Measurements from ENCODE around the gene STPG4.

STPG4 gene

DNA sequence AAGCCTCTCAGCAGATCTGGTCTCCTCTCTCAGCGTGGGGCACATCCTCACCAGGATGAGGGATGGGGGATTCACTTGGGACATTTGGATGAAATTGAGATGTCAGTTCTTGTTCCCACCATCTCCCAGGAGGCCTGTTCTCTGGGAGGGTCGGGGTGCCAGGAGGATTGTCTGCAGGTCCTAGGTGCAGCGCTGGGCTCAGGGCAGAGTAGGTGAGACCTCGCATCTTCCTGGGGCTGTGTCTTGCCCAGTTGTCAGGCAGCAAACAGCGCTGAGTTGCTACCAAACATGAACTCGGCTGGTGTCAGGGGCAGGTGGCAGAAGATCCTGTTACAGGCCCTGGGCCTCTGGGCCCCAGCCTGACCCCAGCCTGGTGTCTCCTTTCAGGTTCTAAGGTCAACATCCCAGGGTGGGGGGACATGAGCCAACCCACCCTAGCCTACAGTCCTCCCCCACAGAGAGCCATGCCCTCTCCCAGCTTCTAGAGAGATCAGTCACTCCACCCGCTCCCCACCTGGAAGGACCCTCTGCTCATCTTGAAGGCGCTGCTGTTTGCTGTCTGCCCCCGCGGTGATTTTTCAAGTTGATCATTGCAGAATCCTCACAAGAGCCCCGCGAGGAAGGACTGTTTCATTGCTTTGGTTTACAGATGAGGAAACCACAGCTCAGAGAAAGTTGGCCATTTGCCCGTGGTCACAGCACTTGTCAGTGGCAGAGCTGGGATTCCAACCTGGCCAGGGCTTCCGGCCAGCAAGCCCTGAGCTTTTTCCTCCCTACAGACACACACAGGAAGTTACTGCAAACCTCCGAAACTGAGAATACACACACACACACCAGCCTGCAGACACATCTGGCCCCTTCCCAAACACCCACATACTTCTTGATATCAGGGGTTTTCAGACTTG lies 83.9 kb downstream of the STPG4 start:
- DNase-seq (ENCODE audit: low spot score): peak; percentile 36

DNA sequence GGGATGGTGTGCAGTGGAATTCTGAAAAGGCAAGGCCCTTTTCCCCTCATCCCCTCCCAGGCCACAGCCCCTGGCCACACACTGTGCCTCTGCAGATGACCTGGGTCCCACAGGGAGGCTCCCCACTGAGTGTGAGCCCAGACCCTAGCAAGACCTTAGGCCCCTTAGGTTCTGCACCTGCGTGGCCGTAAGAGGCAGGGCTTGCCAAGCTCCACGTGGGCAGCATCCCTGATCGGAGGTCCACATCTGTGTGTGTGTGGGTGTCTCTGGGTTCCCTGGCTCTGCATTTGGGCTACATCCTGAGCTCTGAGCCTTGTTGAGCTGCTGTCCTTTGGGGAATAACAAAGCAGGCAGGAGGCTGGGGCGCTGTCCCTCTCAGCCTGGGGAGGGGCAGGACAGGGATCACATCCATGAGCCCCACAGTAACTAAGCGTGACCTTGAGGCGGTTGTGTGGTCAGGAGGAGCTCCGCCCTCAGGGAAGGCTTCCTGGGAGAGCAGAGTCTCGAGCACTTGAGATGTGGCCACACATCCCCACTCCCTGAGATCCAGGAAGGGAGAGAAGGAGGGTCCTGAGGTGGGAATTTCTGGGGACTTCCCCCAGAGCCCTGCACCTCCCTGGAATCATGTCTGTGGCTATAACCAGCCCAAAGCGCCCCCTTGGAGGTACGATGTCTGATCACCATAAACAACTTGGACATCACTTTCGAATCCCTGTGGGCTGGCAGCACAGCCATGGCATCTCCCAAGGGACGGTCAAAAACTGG lies 84.8 kb downstream of the STPG4 start:
- DNase-seq (ENCODE audit: low spot score): no peak

- DNase-seq (ENCODE audit: low spot score): no peak
Measured at GRCh38 chr2:47069628-47070154, 85.4 kb downstream of the STPG4 start.

GRCh38 chr2:47068981-47069627 lies 86.0 kb downstream of the STPG4 start:
- no peak for DNase-seq (ENCODE audit: low spot score)

- no peak for DNase-seq (ENCODE audit: low spot score)
Measured at GRCh38 chr2:47067788-47068407, 87.2 kb downstream of the STPG4 start.

GRCh38 chr2:47065771-47066380 lies 89.2 kb downstream of the STPG4 start:
- DNase-seq (ENCODE audit: low spot score): no peak

- DNase-seq (ENCODE audit: low spot score): no peak
Measured at GRCh38 chr2:47065343-47065742, 89.8 kb downstream of the STPG4 start.

DNA sequence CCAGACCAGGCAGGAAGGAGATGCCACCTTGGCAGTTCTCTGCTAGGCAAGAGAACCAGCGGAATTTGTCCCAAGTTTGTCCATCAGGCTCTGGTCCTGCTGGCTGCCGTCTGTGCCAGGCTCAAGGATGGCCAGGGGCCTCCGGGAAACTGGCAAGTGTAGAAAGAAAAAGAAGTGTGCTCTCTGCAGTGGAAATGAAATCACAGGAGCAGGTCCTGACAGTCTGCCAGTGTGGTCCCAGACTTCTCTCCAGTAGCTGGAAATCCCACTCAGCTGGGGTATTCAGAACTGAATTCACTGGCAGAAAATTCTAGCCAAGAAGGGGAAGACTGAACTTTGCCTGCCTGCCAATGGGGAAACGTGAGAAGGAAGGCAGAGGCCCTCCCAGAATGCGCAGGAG lies 91.0 kb downstream of the STPG4 start:
- DNase-seq (ENCODE audit: low spot score): no peak

DNA sequence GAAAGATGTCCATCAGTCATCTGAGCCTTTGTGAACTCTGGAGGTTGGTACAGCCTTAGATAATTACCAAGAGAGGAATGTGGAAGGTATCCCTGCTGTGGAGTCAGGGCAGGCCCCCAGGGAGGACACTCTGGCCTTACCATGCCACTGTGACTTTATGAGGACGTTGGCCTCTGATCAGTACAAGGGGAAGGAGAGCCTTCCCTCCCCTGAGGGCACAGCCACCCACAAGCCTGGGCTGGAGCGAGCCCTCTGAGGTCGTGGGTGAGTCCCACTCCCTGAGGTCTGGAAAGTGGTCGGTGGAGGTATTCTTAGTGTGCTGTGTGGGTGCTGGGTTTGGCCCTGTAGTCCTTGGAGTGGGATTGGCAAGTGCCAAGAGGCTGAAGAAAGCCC lies 91.6 kb downstream of the STPG4 start:
- no peak for DNase-seq (ENCODE audit: low spot score)

GRCh38 chr2:47062681-47063537 lies 92.2 kb downstream of the STPG4 start:
- no peak for DNase-seq (ENCODE audit: low spot score)

DNA sequence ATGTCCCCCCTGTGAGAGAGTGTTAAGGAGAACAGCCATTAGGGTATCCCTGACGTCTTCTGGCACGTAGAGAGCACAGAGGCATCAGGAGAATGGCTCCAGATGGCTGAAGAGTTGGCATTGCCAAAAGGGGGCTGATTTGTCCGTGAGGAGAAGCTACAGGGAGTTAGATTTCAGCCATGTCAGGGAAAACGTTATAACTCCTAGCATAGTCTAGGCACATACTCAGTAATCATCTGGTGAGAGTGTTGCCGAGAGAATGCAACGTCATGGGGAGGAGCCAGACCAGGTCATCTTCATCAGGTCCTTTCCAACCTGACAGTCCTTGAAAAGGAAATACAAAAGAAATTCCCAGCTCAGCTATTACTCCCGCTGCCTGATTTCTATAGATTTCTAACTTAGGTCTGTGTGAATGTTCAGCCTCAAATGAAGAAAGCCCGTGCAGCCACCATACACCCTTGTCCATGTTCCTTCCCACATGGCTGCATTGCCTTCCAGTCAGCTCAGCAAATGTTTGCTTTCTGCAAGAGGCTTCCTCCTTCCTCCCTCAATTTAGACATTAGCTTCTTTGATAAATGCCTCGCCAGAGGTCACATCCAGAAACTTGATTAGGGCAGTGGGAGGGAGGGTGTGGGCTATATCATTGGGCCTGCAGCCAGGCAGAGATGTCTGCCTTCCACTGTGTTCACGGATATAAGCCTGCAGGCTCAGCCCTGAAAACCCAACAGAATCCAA lies 93.0 kb downstream of the STPG4 start:
- no peak for DNase-seq (ENCODE audit: low spot score)

DNA sequence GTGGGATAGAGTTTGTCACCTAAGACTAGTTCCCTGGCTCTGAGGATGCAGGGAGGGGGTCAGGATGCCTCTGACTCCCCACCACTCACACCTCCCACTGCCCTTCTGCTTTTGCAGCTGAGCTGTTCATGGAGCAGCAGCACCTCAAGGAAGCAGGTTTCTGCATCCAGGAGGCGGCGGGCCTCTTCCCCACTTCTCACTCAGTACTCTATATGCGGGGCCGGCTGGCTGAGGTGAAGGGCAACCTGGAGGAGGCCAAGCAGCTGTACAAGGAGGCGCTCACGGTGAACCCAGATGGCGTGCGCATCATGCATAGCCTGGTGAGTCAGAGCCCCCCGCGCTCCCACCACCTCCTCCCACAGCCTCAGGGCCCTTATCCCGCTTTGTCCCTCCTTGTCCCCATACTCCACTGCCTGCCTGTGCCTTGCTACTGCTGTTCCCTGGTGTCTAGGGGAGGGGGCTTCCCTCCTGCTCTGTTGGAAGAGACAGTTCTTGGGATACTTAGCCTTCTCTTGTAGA lies 94.4 kb downstream of the STPG4 start:
- no peak for DNase-seq (ENCODE audit: low spot score)

- DNase-seq (ENCODE audit: low spot score): peak; percentile 36
Measured at GRCh38 chr2:47058003-47058931, 96.8 kb downstream of the STPG4 start.

DNA sequence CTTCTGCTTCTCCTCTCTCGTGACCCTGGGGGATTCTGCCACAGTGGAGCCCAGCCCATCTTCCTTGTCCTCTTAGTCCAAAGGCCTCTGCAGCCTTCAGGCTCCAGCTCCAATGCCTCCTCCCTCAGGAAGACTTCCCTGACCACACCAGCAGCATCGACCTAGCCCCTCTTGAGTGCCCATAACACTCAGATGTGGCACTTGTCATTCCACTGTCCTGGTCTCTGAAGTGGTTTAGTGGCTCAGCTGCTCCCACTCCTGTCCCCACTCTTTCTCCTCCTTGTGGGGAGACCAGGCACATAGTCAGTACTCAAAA lies 97.5 kb downstream of the STPG4 start:
- no peak for DNase-seq (ENCODE audit: low spot score)

- no peak for DNase-seq (ENCODE audit: low spot score)
Measured at GRCh38 chr2:47056868-47057686, 98.0 kb downstream of the STPG4 start.

DNA sequence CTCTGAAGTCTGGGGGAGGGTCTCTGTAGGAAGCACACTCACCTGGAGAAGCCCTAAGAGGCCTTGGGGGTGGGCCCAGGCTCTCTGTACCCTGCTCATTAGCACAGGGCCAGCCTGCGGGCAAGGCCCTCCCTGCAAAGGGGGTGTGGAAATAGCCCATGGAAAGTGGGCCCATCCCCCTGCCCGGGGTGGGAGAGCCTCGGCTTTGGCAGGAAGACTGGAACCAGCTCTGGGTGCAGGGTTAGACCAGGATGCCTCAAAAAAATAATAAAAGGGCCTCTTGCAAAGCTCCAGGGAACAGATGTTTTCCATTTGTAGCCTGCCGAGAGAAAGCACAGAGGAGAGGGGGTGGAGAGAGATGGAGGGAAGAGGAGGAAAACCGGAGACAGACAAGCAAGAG lies 98.7 kb downstream of the STPG4 start:
- no peak for DNase-seq (ENCODE audit: low spot score)

- no peak for DNase-seq (ENCODE audit: low spot score)
Measured at GRCh38 chr2:47054868-47055267, 100.2 kb downstream of the STPG4 start.

DNA sequence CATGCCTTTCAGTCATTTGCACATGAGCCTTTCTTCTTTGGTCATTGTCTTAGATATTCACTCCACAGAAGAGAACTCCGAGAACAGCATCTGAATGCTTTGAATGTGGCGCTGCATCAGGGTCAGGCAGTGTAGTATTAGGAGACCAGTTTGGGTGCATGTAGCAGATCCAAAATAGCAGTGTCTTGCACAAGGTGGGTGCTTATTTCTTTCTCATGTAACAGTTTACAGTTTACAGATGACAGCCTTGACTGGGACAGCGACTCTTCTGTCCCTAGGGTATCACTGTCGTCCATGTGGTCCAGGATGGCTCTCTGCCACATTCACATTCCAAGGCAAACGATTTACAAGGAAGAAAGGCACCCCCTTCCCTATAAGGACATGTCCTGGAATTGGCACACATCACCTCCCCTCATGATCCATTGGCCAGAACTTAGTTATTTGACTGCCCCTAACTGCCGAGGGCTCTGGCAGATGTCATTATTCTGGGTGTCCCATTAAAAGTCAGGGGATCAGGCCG lies 101.0 kb downstream of the STPG4 start:
- DNase-seq (ENCODE audit: low spot score): no peak
